ENCODE results near the gene RUFY1. TPM values are rescaled to one million over a fixed set of nuclear protein-coding genes. Genes with fewer than 3 reads are reported as not detected.

RUFY1 gene
- total and polyA plus RNA-seq, 9 of the 15 experiments (the other 6 are each of a cell fraction or from before 2014, with no cell fraction given), result 5.0 to 41.7 (median 29.6) TPM

DNA sequence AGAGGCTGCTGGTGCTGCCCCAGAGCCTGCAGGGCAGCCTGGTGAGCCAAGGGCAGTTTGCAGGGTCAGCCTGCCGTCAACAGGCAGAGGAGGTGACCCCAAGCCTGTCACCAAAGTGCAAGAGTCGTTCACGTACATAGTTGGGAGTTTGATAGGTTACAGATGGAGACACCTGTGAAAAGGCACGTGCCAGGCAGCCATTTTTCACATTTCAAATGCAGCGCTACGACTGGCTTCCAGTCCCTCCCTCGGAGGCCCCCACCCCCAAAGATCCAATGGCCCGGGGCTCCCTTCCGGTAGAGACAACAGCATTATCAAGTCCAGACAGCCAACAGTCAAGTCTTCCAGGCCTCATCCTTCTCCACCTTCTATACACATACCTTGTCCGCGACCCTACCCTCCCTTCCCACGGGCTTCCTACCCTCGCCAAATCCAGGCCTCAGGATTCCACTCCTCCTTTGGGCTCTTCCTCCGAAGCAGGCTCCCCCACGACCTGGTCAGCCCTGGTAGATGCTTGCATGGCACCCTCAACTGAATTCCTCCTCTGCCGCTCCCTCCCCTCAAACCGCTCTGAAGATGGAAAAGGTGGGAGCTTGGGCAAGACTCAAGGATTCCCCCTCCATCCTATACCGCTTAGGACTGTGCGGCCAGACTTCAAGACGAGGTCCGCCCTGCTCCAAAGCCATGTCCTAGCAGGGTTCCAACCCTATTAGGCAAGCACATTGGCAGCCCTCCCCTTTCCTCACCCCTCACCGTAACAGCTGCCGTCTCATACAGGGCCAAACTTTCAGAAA lies 60.0 kb downstream of the RUFY1 start (continued):
- TF ChIP-seq POLR2B (IDR thresholded peaks at IDR 0.05; ENCODE audit: low read depth, partially characterized antibody) (peak; percentile 29), POU5F1 (IDR thresholded peaks at IDR 0.05; ENCODE audit: borderline replicate concordance, low read depth, low read length, partially characterized antibody) (no peak), MYNN (IDR thresholded peaks at IDR 0.05) (0 out of 2 replicates have a peak, but pooled peaks have one; percentile 16), MYNN (CRISPR knock-in tag; IDR thresholded peaks at IDR 0.05) (no peak), SMARCB1 (IDR thresholded peaks at IDR 0.05; ENCODE audit: insufficient read length, low read depth) (no peak), POLR2AphosphoS5 (IDR thresholded peaks at IDR 0.05; ENCODE audit: control insufficient read depth, insufficient read depth, low read depth, low read length) (peak; percentile 61)
- TF ChIP-seq, protein P1, sequence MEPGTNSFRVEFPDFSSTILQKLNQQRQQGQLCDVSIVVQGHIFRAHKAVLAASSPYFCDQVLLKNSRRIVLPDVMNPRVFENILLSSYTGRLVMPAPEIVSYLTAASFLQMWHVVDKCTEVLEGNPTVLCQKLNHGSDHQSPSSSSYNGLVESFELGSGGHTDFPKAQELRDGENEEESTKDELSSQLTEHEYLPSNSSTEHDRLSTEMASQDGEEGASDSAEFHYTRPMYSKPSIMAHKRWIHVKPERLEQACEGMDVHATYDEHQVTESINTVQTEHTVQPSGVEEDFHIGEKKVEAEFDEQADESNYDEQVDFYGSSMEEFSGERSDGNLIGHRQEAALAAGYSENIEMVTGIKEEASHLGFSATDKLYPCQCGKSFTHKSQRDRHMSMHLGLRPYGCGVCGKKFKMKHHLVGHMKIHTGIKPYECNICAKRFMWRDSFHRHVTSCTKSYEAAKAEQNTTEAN (CRISPR knock-in tag; IDR thresholded peaks at IDR 0.05), result no peak

- no peaks in the 10 kb centered on the region for H3K27me3 ChIP-seq (ENCODE audit: control insufficient read depth in 2 of 2, insufficient read depth in 2 of 2, low read length in 2 of 2)
- intact Hi-C loops (cut with micrococcal nuclease), result no loop called here
- H2AFZ ChIP-seq (ENCODE audit: low read depth, low read length), result no peak overlapping the region
- no peak overlapping the region for H3K9ac ChIP-seq (ENCODE audit: insufficient read depth in 1 of 2, low read depth in 2 of 2, low read length in 2 of 2)
- no peak overlapping the region for H3K4me3 ChIP-seq
- peaks cover 15% of the 10 kb centered on the region; the same call in 1 of the 3 replicates for H3K79me2 ChIP-seq (ENCODE audit: control insufficient read depth, insufficient read depth, low read length)
- no peak overlapping the region for H3K4me2 ChIP-seq (ENCODE audit: insufficient read depth, low read length)
- H3K4me1 ChIP-seq (replicated peaks in 1 of 2; ENCODE audit: control insufficient read depth in 2 of 2, insufficient read depth in 2 of 2, low read length in 2 of 2), result peaks cover 26 to 33% of the 10 kb centered on the region in 2 experiments; a peak in 4 of 5 replicates
- POLR2A ChIA-PET, result interaction anchor here (0.7 to 11.7 kb wide), 5 partner anchors 9 to 19 kb away, joined by 3 to 181 read pairs (median 5); partner anchors contain the start of gene HNRNPH1
- no TSS peak for BruUV-seq (replicated peaks)
- CTCF ChIA-PET (ENCODE audit: low intra/inter-chr PET ratio), result no interaction called here
- H4K20me1 ChIP-seq (replicated peaks; ENCODE audit: control insufficient read depth, insufficient read depth, low read length), result peaks cover 20% of the 10 kb centered on the region
- peaks cover 88% of the 10 kb centered on the region for H3K36me3 ChIP-seq (ENCODE audit: control insufficient read depth, insufficient read depth, low read length)
- H3K9me3 ChIP-seq (replicated peaks; ENCODE audit: control insufficient read depth, insufficient read depth, low read depth, low read length), result no peaks in the 10 kb centered on the region
- no peaks in the 10 kb centered on the region for H3K9me1 ChIP-seq (ENCODE audit: control insufficient read depth, insufficient read depth, low read length)
- FAIRE-seq (no peak), DNase-seq (ENCODE audit: extremely low read depth in 1 of 4, low spot score in 3 of 4) (no peak), ATAC-seq (no peak)
- H3K27ac ChIP-seq (ENCODE audit: extremely low read depth, low read depth, low read length), result peak overlapping the region; percentile 38
- no peak for TF ChIP-seq ZNF75A (CRISPR knock-in tag; IDR thresholded peaks at IDR 0.05)
- TF ChIP-seq, protein P2, sequence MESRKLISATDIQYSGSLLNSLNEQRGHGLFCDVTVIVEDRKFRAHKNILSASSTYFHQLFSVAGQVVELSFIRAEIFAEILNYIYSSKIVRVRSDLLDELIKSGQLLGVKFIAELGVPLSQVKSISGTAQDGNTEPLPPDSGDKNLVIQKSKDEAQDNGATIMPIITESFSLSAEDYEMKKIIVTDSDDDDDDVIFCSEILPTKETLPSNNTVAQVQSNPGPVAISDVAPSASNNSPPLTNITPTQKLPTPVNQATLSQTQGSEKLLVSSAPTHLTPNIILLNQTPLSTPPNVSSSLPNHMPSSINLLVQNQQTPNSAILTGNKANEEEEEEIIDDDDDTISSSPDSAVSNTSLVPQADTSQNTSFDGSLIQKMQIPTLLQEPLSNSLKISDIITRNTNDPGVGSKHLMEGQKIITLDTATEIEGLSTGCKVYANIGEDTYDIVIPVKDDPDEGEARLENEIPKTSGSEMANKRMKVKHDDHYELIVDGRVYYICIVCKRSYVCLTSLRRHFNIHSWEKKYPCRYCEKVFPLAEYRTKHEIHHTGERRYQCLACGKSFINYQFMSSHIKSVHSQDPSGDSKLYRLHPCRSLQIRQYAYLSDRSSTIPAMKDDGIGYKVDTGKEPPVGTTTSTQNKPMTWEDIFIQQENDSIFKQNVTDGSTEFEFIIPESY (CRISPR knock-in tag; IDR thresholded peaks at IDR 0.05), result 0 out of 2 replicates have a peak, but pooled peaks have one; percentile 2
- in situ Hi-C loops (cut with MboI), result no loop called here
Observed at GRCh38 chr5:179610903-179611265, 60.5 kb downstream of the RUFY1 start.
